Posterior vena cava (tissue), 2 donors: ENCODE results near the gene TH. TPM values are rescaled to one million over a fixed set of nuclear protein-coding genes. Genes with fewer than 3 reads are reported as not detected.
"Not testable (repeated sequence)": the region's sequence is repeated elsewhere in the genome, so short reads cannot be mapped to it uniquely, and the experiment has no call there.

Experiments used
- DNase-seq: peaks from one replicate; pipeline ENCODE4 v3.0.0-alpha.2; 2020; ENCODE audit warnings: low spot score
- intact Hi-C, 2 donors: fragments of 100-400 bp; cut with DNase I; formaldehyde crosslinking; loops; one replicate each; pipeline versions ENCODE4 v1.14.1 to v1.14.2; 2022 to 2023
- total RNA-seq, 2 donors: library from RNA; stranded (reverse); fragmentation: NEBNext Ultra II Directional; extraction: Animal tissue kit (Norgen Biotek cat#: 25700); gene quantifications; one replicate each; pipeline ENCODE4 v1.2.1, GENCODE V29; 2021
- donor health status: DM: yes; HTN: yes; CAD: no.
- donor health status: DM: yes; HTN: yes; CAD: no.

Gene TH
- total RNA-seq, 2 donors from 2014 or later: 0.67 TPM; not detected in 1

- peak; percentile 59 for DNase-seq
- intact Hi-C loops: no loop called here
Observed at GRCh38 chr11:2128130-2128510, 43.5 kb downstream of the TH start.

- intact Hi-C loops: no loop called here
- DNase-seq: no peak
Observed at GRCh38 chr11:2127482-2128129, 44.0 kb downstream of the TH start.

GRCh38 chr11:2126520-2127085 lies 45.0 kb downstream of the TH start:
- peak; percentile 9 for DNase-seq
- intact Hi-C loops: no loop called here

GRCh38 chr11:2124736-2125484 lies 46.7 kb downstream of the TH start:
- intact Hi-C loops: not testable (repeated sequence)
- DNase-seq: peak; percentile 3

GRCh38 chr11:2123628-2123960 lies 48.0 kb downstream of the TH start:
- intact Hi-C loops: no loop called here

GRCh38 chr11:2122907-2123627 lies 48.5 kb downstream of the TH start:
- peak; percentile 70 for DNase-seq
- intact Hi-C loops: no loop called here

More at GRCh38 chr11:2123628-2123960, 48.0 kb downstream of the TH start:
- no peak for DNase-seq

- DNase-seq: peak; percentile 72
- intact Hi-C loops: no loop called here
Observed at GRCh38 chr11:2122222-2122906, 49.3 kb downstream of the TH start.

- intact Hi-C loops: no loop called here
- peak; percentile 45 for DNase-seq
Observed at GRCh38 chr11:2121227-2122130, 50.1 kb downstream of the TH start.

- intact Hi-C loops: no loop called here
- peak; percentile 62 for DNase-seq
Observed at GRCh38 chr11:2120359-2121100, 51.1 kb downstream of the TH start.

- intact Hi-C loops: no loop called here
- DNase-seq: no peak
Observed at GRCh38 chr11:2118677-2119076, 52.9 kb downstream of the TH start.

GRCh38 chr11:2116680-2117079 lies 54.9 kb downstream of the TH start:
- no peak for DNase-seq
- intact Hi-C loops: no loop called here

- DNase-seq: no peak
- intact Hi-C loops: no loop called here
Observed at GRCh38 chr11:2115308-2115707, 56.3 kb downstream of the TH start.

- DNase-seq: no peak
- intact Hi-C loops: no loop called here
Observed at GRCh38 chr11:2114430-2115241, 57.0 kb downstream of the TH start.
